RWPE2 (cell line): ENCODE data around the gene SYNPR.

Experiments
- ATAC-seq: fragments of 200-7000 bp; cut with Tn5 transposase; 3 replicates; pipeline ENCODE4 v1.9.1; 2021; ENCODE audit warnings: low read depth
- DNase-seq: peaks from one replicate; pipeline ENCODE4 v3.0.0-alpha.2; 2020; ENCODE audit warnings: low spot score
- H3K27ac ChIP-seq: fragments of 450-650 bp; 2 replicates; pipeline ENCODE4 v1.5.1; 2017; ENCODE audit warnings: mild to moderate bottlenecking; ENCODE audit not compliant: poor library complexity, severe bottlenecking
- H3K27me3 ChIP-seq: fragments of 250-450 bp; sonication (Bioruptor Pico); 2 replicates; pipeline ENCODE4 v1.5.1; 2021; ENCODE audit warnings: mild to moderate bottlenecking, moderate library complexity; ENCODE audit not compliant: insufficient read depth, poor library complexity, severe bottlenecking
- H3K36me3 ChIP-seq: fragments of 250-450 bp; sonication (Bioruptor Pico); 2 replicates; pipeline ENCODE4 v1.5.1; 2020; ENCODE audit warnings: low read depth, mild to moderate bottlenecking, moderate library complexity
- H3K4me1 ChIP-seq: fragments of 250-450 bp; sonication (Bioruptor Pico); 2 replicates; pipeline ENCODE4 v1.5.1; 2021; ENCODE audit warnings: mild to moderate bottlenecking, moderate library complexity; ENCODE audit not compliant: insufficient read depth, poor library complexity, severe bottlenecking
- H3K4me3 ChIP-seq: fragments of 250-450 bp; sonication (Bioruptor Pico); 2 replicates; pipeline ENCODE4 v1.5.1; 2021; ENCODE audit warnings: mild to moderate bottlenecking, moderate library complexity; ENCODE audit not compliant: severe bottlenecking
- H3K9me3 ChIP-seq: fragments of 250-450 bp; sonication (Bioruptor Pico); 2 replicates; pipeline ENCODE4 v1.5.1; 2021; ENCODE audit warnings: mild to moderate bottlenecking, moderate library complexity; ENCODE audit not compliant: severe bottlenecking
- CTCF ChIP-seq: fragments of 450-650 bp; IDR thresholded peaks from one replicate; pipeline ENCODE4 v1.5.1; 2017; ENCODE audit warnings: mild to moderate bottlenecking, moderate library complexity; ENCODE audit not compliant: poor library complexity, severe bottlenecking

Gene SYNPR

GRCh38 chr3:63278171-63279004 lies at the start of gene SYNPR:
Gene SYNPR (plus strand): TSS chr3:63278308.
- H3K4me3 ChIP-seq = no peak within 1 kb of the TSS
- no peak for ATAC-seq
- H3K27me3 ChIP-seq = peaks cover 64% of the 10 kb centered on the region

GRCh38 chr3:63228677-63229076 lies 49.4 kb upstream of the SYNPR start:
- no peaks in the 10 kb centered on the region for H3K36me3 ChIP-seq
- ATAC-seq (peak; percentile 66), DNase-seq (no peak)
- no peak overlapping the region for H3K27ac ChIP-seq
- no peak overlapping the region for H3K4me3 ChIP-seq
- no peaks in the 10 kb centered on the region for H3K4me1 ChIP-seq
- TF ChIP-seq CTCF = peak; percentile 76
- no peaks in the 10 kb centered on the region for H3K9me3 ChIP-seq
- no peaks in the 10 kb centered on the region for H3K27me3 ChIP-seq

More at GRCh38 chr3:63278171-63279004, at the start of gene SYNPR:
- Histone ChIP-seq H3K36me3 (no peaks in the 10 kb centered on the region), H3K4me1 (no peaks in the 10 kb centered on the region), H3K9me3 (no peaks in the 10 kb centered on the region), H3K27ac (no peak within 1 kb of the TSS)
- no peak for DNase-seq
- no peak for TF ChIP-seq CTCF

- Histone ChIP-seq H3K4me3 (no peak overlapping the region), H3K27ac (no peak overlapping the region), H3K36me3 (no peaks in the 10 kb centered on the region), H3K4me1 (no peaks in the 10 kb centered on the region), H3K27me3 (no peaks in the 10 kb centered on the region), H3K9me3 (no peaks in the 10 kb centered on the region)
- ATAC-seq = no peak
- DNase-seq = no peak
- TF ChIP-seq CTCF = no peak
Observed at GRCh38 chr3:63230146-63230545, 48.0 kb upstream of the SYNPR start.

- DNase-seq (no peak), ATAC-seq (no peak)
- H3K36me3 ChIP-seq = no peaks in the 10 kb centered on the region
- H3K27ac ChIP-seq = no peak overlapping the region
- TF ChIP-seq CTCF = no peak
- no peak overlapping the region for H3K4me3 ChIP-seq
- no peaks in the 10 kb centered on the region for H3K9me3 ChIP-seq
- no peaks in the 10 kb centered on the region for H3K4me1 ChIP-seq
- no peaks in the 10 kb centered on the region for H3K27me3 ChIP-seq
Observed at GRCh38 chr3:63231643-63232042, 46.5 kb upstream of the SYNPR start.

- Histone ChIP-seq H3K9me3 (no peaks in the 10 kb centered on the region), H3K36me3 (no peaks in the 10 kb centered on the region), H3K27me3 (no peaks in the 10 kb centered on the region), H3K27ac (no peak overlapping the region), H3K4me1 (no peaks in the 10 kb centered on the region), H3K4me3 (no peak overlapping the region)
- DNase-seq (no peak), ATAC-seq (no peak)
- TF ChIP-seq CTCF = peak; percentile 56
Observed at GRCh38 chr3:63232764-63233396, 45.2 kb upstream of the SYNPR start.
